DOHH2 (cell line): ENCODE measurements around the gene PITRM1.

Source experiments
- CTCF ChIP-seq: fragments of 200-600 bp; sonication (generic); IDR thresholded peaks from one replicate; pipeline ENCODE4 v1.5.1; 2014; ENCODE audit warnings: antibody characterized with exemption, mild to moderate bottlenecking, low read depth, low read length; ENCODE audit not compliant: poor library complexity, severe bottlenecking
- EZH2phosphoT487 ChIP-seq: fragments of 200-600 bp; sonication (generic); IDR thresholded peaks from 2 replicates; pipeline ENCODE4 v1.6.1; 2017; ENCODE audit warnings: borderline replicate concordance, mild to moderate bottlenecking, antibody characterized with exemption, low read length, moderate library complexity, mixed read lengths

- TF ChIP-seq CTCF, result no peak
- no peak for TF ChIP-seq EZH2phosphoT487
Measured at GRCh38 chr10:3104251-3104918, 68.2 kb downstream of the PITRM1 start.
